Testis (tissue), 3 donors: Measurements from ENCODE around the gene KIF5C. TPM values are rescaled to one million over a fixed set of nuclear protein-coding genes. Genes with fewer than 3 reads are reported as not detected.

Experiments
- DNase-seq: peaks from one replicate; pipeline ENCODE4 v3.0.0-alpha.2; 2019
- H3K27ac ChIP-seq, 2 donors: fragments of 200-600 bp; sonication (generic); one replicate each; pipeline ENCODE4 v1.5.1; 2019
- H3K27me3 ChIP-seq: fragments of 200-600 bp; sonication (generic); one replicate; pipeline ENCODE4 v1.5.1; 2019
- H3K36me3 ChIP-seq: fragments of 200-600 bp; sonication (generic); one replicate; pipeline ENCODE4 v1.5.1; 2017; ENCODE audit warnings: low read depth; ENCODE audit errors: missing control alignments
- H3K4me1 ChIP-seq: fragments of 200-600 bp; sonication (generic); one replicate; pipeline ENCODE4 v1.5.1; 2019
- H3K4me3 ChIP-seq, 2 donors: fragments of 200-600 bp; sonication (generic); one replicate each; pipeline ENCODE4 v1.5.1; 2017 to 2019
- H3K9me3 ChIP-seq: fragments of 200-600 bp; sonication (generic); one replicate; pipeline ENCODE4 v1.5.1; 2017
- CTCF ChIP-seq, 3 experiments: fragments of 450-650 bp in 2 of 3; fragments of 200-600 bp in 1 of 3; sonication (generic) in 1 of 3; IDR thresholded peaks; one replicate each; pipeline ENCODE4 v1.5.1; 2016 to 2019; ENCODE audit warnings: antibody characterized with exemption in 3 of 3, mild to moderate bottlenecking in 2 of 3, moderate library complexity in 1 of 3
- POLR2A ChIP-seq: fragments of 450-650 bp; IDR thresholded peaks from one replicate; pipeline ENCODE4 v1.6.1; 2017; ENCODE audit warnings: antibody characterized with exemption, mild to moderate bottlenecking, moderate library complexity
- WGBS, 2 donors: methylation state at CpG; one replicate each; pipeline ENCODE4 v1.1.5; 2018; 5-methylcytosine and 5-hydroxymethylcytosine counted together
- intact Hi-C: fragments of 100-400 bp; cut with DNase I; formaldehyde crosslinking; loops from one replicate; pipeline ENCODE4 v1.15.1; 2023; ENCODE audit warnings: low total_unique reads
- polyA plus RNA-seq: library from polyadenylated mRNA; stranded (reverse); fragments of 350-450 nt; fragmentation: Illumina TruSeq; extraction: RNeasy Lipid Tissue Mini Kit (QIAGEN cat#74804); gene quantifications from one replicate; pipeline ENCODE4 v1.2.3, GENCODE V29; 2014; ENCODE audit warnings: low read depth, low replicate concordance; ENCODE audit not compliant: insufficient read depth
- total RNA-seq, 2 donors: library from RNA; depleted of rRNA; stranded (reverse); fragments of >200 nt; gene quantifications; one replicate each; pipeline ENCODE4 v1.2.3, GENCODE V29; 2016

The KIF5C gene
- total and polyA plus RNA-seq, 3 donors from 2014 or later: 57.0 to 159 (median 146) TPM

GRCh38 chr2:148965623-148966437, 90.8 kb downstream of the KIF5C start:
- no peak overlapping the region for H3K27ac ChIP-seq
- intact Hi-C loops: no loop called here
- no peaks in the 10 kb centered on the region for H3K9me3 ChIP-seq
- no peak for DNase-seq
- H3K36me3 ChIP-seq: no peaks in the 10 kb centered on the region
- no peaks in the 10 kb centered on the region for H3K4me1 ChIP-seq
- H3K4me3 ChIP-seq: no peak overlapping the region
- WGBS, 2 donors: 75 to 81% methylated on average over 12 of the region's 12 CpGs
- no peaks in the 10 kb centered on the region for H3K27me3 ChIP-seq
- TF ChIP-seq POLR2A (no peak), CTCF (IDR thresholded peaks at IDR 0.05) (no peak)

- H3K36me3 ChIP-seq: no peaks in the 10 kb centered on the region
- intact Hi-C loops: no loop called here
- no peaks in the 10 kb centered on the region for H3K4me1 ChIP-seq
- WGBS, 2 donors: 87 to 100% methylated on average over 1 of the region's 1 CpG
- DNase-seq: no peak
- no peak overlapping the region for H3K27ac ChIP-seq
- H3K27me3 ChIP-seq: no peaks in the 10 kb centered on the region
- no peak overlapping the region for H3K4me3 ChIP-seq
- H3K9me3 ChIP-seq: no peaks in the 10 kb centered on the region
- TF ChIP-seq CTCF (IDR thresholded peaks at IDR 0.05): no peak
- no peak for TF ChIP-seq POLR2A
These were observed 91.4 kb downstream of the KIF5C start for GRCh38 chr2:148966438-148966758.

GRCh38 chr2:148967056-148967455, 92.0 kb downstream of the KIF5C start:
- no peak overlapping the region for H3K27ac ChIP-seq
- DNase-seq: no peak

GRCh38 chr2:148967578-148967977, 92.6 kb downstream of the KIF5C start:
- intact Hi-C loops: no loop called here

More at GRCh38 chr2:148967056-148967455, 92.0 kb downstream of the KIF5C start:
- TF ChIP-seq CTCF (IDR thresholded peaks at IDR 0.05) (no peak), POLR2A (no peak)
- Histone ChIP-seq H3K27me3 (no peaks in the 10 kb centered on the region), H3K36me3 (no peaks in the 10 kb centered on the region), H3K4me1 (no peaks in the 10 kb centered on the region), H3K4me3 (no peak overlapping the region), H3K9me3 (no peaks in the 10 kb centered on the region)
- intact Hi-C loops: no loop called here
- WGBS, 2 donors: 89 to 91% methylated on average over 7 of the region's 7 CpGs

More at GRCh38 chr2:148967578-148967977, 92.6 kb downstream of the KIF5C start:
- WGBS, 2 donors: 52 to 59% methylated on average over 8 of the region's 8 CpGs
- Histone ChIP-seq H3K27ac (no peak overlapping the region), H3K9me3 (no peaks in the 10 kb centered on the region), H3K27me3 (no peaks in the 10 kb centered on the region), H3K4me3 (no peak overlapping the region), H3K4me1 (no peaks in the 10 kb centered on the region), H3K36me3 (no peaks in the 10 kb centered on the region)
- TF ChIP-seq CTCF (IDR thresholded peaks at IDR 0.05) (no peak), POLR2A (no peak)
- no peak for DNase-seq
